NT2/D1 (cell line): Measurements from ENCODE around the gene RNF212.

Experiments used
- YY1 ChIP-seq: IDR thresholded peaks from 2 replicates; pipeline ENCODE4 v1.6.1; 2011; ENCODE audit not compliant: insufficient read length, insufficient read depth
- ZNF274 ChIP-seq: IDR thresholded peaks from 2 replicates; pipeline ENCODE4 v1.6.1; 2011; ENCODE audit warnings: mild to moderate bottlenecking, low read depth, low read length

GRCh38 chr4:1036095-1036494 lies 77.3 kb downstream of the RNF212 start:
- no peak for TF ChIP-seq YY1
- no peak for TF ChIP-seq ZNF274
